CD4-positive, alpha-beta T cell treated with Interferon alpha-2 for 1 hour (primary cell): ENCODE measurements around the gene ZNF554.
"Not testable (repeated sequence)": the region's sequence is repeated elsewhere in the genome, so short reads cannot be mapped to it uniquely, and the experiment has no call there.

Source experiments
- DNase-seq, 2 donors: peaks; one replicate each; pipeline ENCODE4 v3.0.0-alpha.2; 2020 to 2022

Gene ZNF554

GRCh38 chr19:2791440-2791839 is 28.2 kb upstream of the ZNF554 start:
- no peak for DNase-seq

- no peak for DNase-seq
These were observed 27.8 kb upstream of the ZNF554 start for GRCh38 chr19:2791876-2792275.

GRCh38 chr19:2792666-2793065 is 27.0 kb upstream of the ZNF554 start:
- not testable (repeated sequence) for DNase-seq

DNA sequence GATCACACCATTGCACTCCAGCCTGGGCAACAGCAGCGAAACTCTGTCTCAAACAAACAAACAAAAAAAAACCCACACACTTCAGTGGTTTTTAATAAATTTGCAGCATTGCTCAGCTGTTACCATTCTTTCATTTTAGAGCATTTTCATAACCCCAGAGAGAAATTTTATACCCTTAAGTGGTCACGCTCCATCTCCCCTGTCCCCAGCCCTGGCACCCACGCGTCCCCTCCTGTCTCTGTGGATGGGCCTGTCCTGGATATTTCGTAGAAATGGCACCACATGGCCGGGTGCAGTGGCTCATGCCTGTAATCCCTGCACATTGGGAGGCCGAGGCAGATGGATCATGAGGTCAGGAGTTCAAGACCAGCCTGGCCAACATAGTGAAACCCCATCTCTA is 26.5 kb upstream of the ZNF554 start:
- DNase-seq, result no peak

- no peak for DNase-seq
These were observed 26.1 kb upstream of the ZNF554 start for GRCh38 chr19:2793577-2793976.

GRCh38 chr19:2795827-2796658 is 23.6 kb upstream of the ZNF554 start:
- DNase-seq, result no peak

GRCh38 chr19:2796659-2797266 is 22.9 kb upstream of the ZNF554 start:
- no peak for DNase-seq

GRCh38 chr19:2797280-2797679 is 22.4 kb upstream of the ZNF554 start:
- no peak for DNase-seq

- DNase-seq, result no peak
These were observed 21.4 kb upstream of the ZNF554 start for GRCh38 chr19:2798158-2798685.

DNA sequence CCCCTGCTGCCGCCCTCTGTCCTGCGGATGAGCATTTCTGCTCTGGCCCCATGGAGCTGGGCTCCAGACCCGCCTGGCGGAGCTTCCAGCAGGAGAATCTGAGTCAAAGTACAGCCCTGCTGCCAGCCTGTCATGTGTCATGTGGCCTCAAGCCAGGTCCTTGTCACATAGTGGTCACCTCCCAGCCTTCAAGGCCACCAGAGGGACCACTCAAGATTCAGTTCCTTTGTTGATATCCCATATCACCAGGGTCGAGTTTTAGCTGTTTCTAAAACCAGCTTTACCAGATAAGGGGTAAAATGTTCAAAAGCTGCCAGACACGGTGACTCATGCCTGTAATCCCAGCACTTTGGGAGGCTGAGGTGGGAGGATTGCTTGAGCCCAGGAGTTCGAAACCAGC is 20.9 kb upstream of the ZNF554 start:
- DNase-seq, result no peak

DNA sequence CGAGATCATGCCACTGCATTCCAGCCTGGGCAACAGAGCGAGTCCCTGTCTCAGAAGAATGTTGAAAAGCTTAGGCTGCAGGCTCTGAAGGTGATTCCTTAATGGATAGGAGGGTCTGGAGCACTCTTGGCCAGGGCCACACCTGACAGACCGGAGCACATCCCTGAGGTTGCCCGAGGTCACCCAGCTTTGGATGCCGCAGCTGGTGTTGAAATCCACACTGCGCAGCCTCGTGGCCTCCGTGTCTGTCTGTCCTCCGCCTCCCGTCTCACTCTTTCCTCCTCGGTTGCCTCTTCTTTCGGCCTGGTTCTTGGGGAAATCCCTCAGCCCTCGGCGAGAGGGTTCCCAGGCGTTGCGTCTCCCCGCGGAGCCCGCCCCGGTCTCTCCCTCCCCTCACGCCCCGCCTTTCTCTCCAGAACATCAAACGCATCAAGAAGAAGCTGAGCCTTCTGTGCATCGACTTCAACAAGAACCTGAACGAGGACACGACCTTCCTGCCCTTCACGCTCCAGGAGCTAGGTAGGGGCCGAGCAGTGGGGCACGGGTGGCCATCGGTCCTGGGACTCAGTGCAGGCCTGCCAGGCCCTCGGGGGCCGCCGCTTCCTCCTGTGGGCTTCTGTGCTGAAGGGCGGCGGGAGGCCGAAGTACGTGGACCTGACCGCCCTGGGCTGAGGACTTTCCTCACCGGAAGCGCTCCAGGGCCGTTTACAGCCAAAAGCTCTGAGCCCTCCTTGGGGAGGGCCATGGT is 20.2 kb upstream of the ZNF554 start:
- no peak for DNase-seq

- no peak for DNase-seq
These were observed 19.2 kb upstream of the ZNF554 start for GRCh38 chr19:2800506-2800905.

DNA sequence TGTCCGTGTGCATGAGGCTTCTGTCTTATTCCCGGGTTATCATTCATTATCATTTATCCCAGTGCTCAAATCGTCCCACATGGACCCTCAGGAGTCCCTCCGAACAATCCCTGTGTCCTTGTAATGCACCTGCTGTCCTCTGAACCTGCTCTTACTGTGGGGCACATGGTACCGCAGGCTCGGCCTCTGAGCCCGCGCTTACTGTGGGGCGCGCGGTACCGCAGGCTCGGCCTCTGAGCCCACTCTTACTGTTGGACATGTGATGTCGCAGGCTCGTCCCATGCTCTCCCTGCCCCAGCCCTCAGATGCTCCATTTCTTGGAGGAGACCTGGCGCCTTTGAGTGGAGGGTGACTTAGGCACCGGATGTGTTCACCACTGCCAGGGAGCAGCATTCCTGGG is 16.8 kb upstream of the ZNF554 start:
- no peak for DNase-seq

GRCh38 chr19:2803486-2804155 is 16.0 kb upstream of the ZNF554 start:
- no peak for DNase-seq

GRCh38 chr19:2804156-2805004 is 15.3 kb upstream of the ZNF554 start:
- DNase-seq, result no peak

GRCh38 chr19:2805261-2805900 is 14.3 kb upstream of the ZNF554 start:
- DNase-seq, result no peak

GRCh38 chr19:2805991-2806649 is 13.5 kb upstream of the ZNF554 start:
- no peak for DNase-seq

GRCh38 chr19:2806736-2807378 is 12.8 kb upstream of the ZNF554 start:
- no peak for DNase-seq

DNA sequence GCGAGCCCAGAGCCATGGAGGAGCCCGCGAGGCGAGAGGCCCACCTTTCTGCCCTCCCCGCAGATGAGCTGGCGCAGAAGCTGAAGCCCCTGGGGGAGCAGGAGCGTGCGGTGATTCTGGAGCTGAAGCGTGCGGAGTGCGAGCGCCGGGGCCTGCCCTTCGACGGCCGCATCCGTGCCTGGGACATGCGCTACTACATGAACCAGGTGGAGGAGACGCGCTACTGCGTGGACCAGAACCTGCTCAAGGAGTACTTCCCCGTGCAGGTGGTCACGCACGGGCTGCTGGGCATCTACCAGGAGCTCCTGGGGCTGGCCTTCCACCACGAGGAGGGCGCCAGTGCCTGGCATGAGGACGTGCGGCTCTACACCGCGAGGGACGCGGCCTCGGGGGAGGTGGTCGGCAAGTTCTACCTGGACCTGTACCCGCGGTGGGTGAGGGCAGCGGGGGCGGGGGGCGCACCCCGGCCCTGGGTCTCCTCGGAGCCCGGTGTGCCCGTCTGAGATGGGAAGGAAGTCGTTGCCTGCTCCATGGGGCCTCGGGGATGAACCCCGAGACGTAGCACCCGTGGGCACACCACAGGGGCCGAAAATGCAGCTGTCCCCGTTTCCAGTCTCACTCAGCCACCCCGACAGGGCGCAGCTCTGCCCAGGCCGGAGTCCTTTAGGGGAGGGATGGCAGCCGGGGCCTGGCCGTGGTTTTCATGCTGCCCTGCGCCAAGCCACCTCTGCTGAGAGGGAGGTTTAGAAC is 12.1 kb upstream of the ZNF554 start:
- DNase-seq, result no peak
